ENCODE measurements around the gene LCN9. TPM values are rescaled to one million over a fixed set of nuclear protein-coding genes. Genes with fewer than 3 reads are reported as not detected.

Gene LCN9
- total RNA-seq, 4 donors from 2014 or later: not detected

- no peak for TF ChIP-seq CTCF (IDR thresholded peaks at IDR 0.05)
- no peak for TF ChIP-seq POLR2A (IDR thresholded peaks at IDR 0.05)
- H3K4me3 ChIP-seq (replicated peaks in 1 of 3): no peak overlapping the region
- no peak overlapping the region for H3K27ac ChIP-seq
- H3K9me3 ChIP-seq: no peaks in the 10 kb centered on the region
- DNase-seq: no peak
- intact Hi-C loops (cut with DNase I): no loop called here
- WGBS, 2 donors: 84 to 91% methylated on average over 5 of the region's 5 CpGs
- no peaks in the 10 kb centered on the region for H3K4me1 ChIP-seq
- H3K27me3 ChIP-seq: no peaks in the 10 kb centered on the region
- H3K36me3 ChIP-seq: no peaks in the 10 kb centered on the region
These were observed 18.1 kb downstream of the LCN9 start for GRCh38 chr9:135681161-135681560.

- 75% methylated on average over 8 to 11 of the region's 15 CpGs for WGBS, 2 donors
- no peak overlapping the region for H3K27ac ChIP-seq
- no peaks in the 10 kb centered on the region for H3K27me3 ChIP-seq
- no peak overlapping the region for H3K4me3 ChIP-seq (replicated peaks in 1 of 3)
- H3K4me1 ChIP-seq: no peaks in the 10 kb centered on the region
- intact Hi-C loops (cut with DNase I): no loop called here
- TF ChIP-seq CTCF (IDR thresholded peaks at IDR 0.05): no peak
- TF ChIP-seq POLR2A (IDR thresholded peaks at IDR 0.05): no peak
- no peaks in the 10 kb centered on the region for H3K36me3 ChIP-seq
- no peaks in the 10 kb centered on the region for H3K9me3 ChIP-seq
- no peak for DNase-seq
These were observed 20.4 kb downstream of the LCN9 start for GRCh38 chr9:135683401-135684034.

DNA sequence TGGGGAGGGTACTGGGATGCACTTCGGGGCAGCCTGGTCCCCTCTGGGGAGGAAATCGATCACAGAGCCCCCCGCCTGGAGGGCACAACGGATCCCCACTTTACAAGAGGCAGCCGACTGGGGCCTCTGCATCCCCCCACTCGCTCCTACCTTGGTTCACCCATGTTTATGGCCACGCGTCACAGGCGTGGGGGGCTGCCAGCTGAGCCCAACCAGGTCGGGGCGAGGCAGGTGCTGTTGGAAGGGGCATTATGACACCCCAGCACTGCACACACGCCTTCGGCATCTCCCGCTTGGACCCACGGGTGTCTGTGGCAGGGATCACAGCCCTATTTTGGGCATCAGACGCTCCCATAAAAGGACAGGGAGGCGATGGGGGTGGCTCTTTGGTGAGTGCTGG is 21.6 kb downstream of the LCN9 start:
- no peaks in the 10 kb centered on the region for H3K4me1 ChIP-seq
- H3K4me3 ChIP-seq (replicated peaks in 1 of 3): no peak overlapping the region
- no peak for DNase-seq
- WGBS, 2 donors: 80 to 81% methylated on average over 4 to 16 of the region's 17 CpGs
- no peaks in the 10 kb centered on the region for H3K27me3 ChIP-seq
- TF ChIP-seq CTCF (IDR thresholded peaks at IDR 0.05) (no peak), POLR2A (IDR thresholded peaks at IDR 0.05) (no peak)
- no peaks in the 10 kb centered on the region for H3K9me3 ChIP-seq
- H3K36me3 ChIP-seq: no peaks in the 10 kb centered on the region
- intact Hi-C loops (cut with DNase I): no loop called here
- no peak overlapping the region for H3K27ac ChIP-seq

DNA sequence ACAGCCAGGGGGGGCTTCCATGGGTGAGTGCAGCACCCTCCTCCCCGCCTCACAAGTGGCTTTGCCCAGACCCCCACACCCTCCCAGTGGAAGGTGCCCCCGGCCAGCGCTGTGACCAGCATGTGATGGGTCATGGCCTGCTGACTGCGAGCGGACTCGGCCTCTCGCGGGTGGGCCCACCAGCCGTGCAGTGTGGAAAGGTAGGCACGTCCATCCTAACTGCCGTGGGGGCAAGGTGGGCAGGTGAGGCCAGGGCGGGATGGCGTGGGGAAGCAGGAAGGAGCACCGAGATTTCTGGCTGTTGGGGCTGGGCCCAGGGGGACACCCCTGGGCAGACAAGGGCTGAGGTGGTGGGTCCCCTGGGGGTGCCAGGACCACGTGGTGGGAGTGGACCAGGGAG is 24.1 kb downstream of the LCN9 start:
- WGBS, 2 donors: 85% methylated on average over 15 of the region's 15 CpGs; no CpG with 5 or more reads in 1 of the 2 donors
- DNase-seq: no peak
- Histone ChIP-seq H3K4me3 (replicated peaks in 1 of 3) (no peak overlapping the region), H3K27ac (no peak overlapping the region), H3K9me3 (no peaks in the 10 kb centered on the region), H3K4me1 (no peaks in the 10 kb centered on the region), H3K27me3 (no peaks in the 10 kb centered on the region), H3K36me3 (no peaks in the 10 kb centered on the region)
- TF ChIP-seq POLR2A (IDR thresholded peaks at IDR 0.05) (no peak), CTCF (IDR thresholded peaks at IDR 0.05) (no peak)
- intact Hi-C loops (cut with DNase I): no loop called here

- TF ChIP-seq POLR2A (IDR thresholded peaks at IDR 0.05) (no peak), CTCF (IDR thresholded peaks at IDR 0.05) (no peak)
- 85 to 90% methylated on average over 9 to 10 of the region's 10 CpGs for WGBS, 2 donors
- Histone ChIP-seq H3K4me3 (replicated peaks in 1 of 3) (no peak overlapping the region), H3K4me1 (no peaks in the 10 kb centered on the region), H3K27me3 (no peaks in the 10 kb centered on the region), H3K9me3 (no peaks in the 10 kb centered on the region), H3K36me3 (no peaks in the 10 kb centered on the region), H3K27ac (no peak overlapping the region)
- no peak for DNase-seq
- intact Hi-C loops (cut with DNase I): no loop called here
These were observed 25.9 kb downstream of the LCN9 start for GRCh38 chr9:135689011-135689410.

All from thyroid gland (tissue), 4 donors.